Suprapubic skin (tissue), 4 donors: Measurements from ENCODE around the gene ATXN8OS. TPM values are rescaled to one million over a fixed set of nuclear protein-coding genes. Genes with fewer than 3 reads are reported as not detected.

Experiments used
- DNase-seq, 2 donors: peaks; one replicate each; pipeline ENCODE4 v3.0.0-alpha.2; 2019; ENCODE audit warnings: low spot score in 2 of 2
- H3K27ac ChIP-seq: fragments of 200-600 bp; sonication (generic); one replicate; pipeline ENCODE4 v1.5.1; 2019
- H3K27me3 ChIP-seq: fragments of 200-600 bp; sonication (generic); one replicate; pipeline ENCODE4 v1.5.1; 2019
- H3K36me3 ChIP-seq: fragments of 200-600 bp; sonication (generic); one replicate; pipeline ENCODE4 v1.5.1; 2019
- H3K4me1 ChIP-seq: fragments of 200-600 bp; sonication (generic); one replicate; pipeline ENCODE4 v1.5.1; 2019
- H3K4me3 ChIP-seq: fragments of 200-600 bp; sonication (generic); one replicate; pipeline ENCODE4 v1.5.1; 2019; ENCODE audit warnings: mild to moderate bottlenecking
- H3K9me3 ChIP-seq: fragments of 200-600 bp; sonication (generic); one replicate; pipeline ENCODE4 v1.5.1; 2019
- CTCF ChIP-seq, 2 donors: fragments of 200-600 bp in 1 of 2; fragments of 450-650 bp in 1 of 2; sonication (generic) in 1 of 2; IDR thresholded peaks; one replicate each; pipeline ENCODE4 v1.5.1; 2016 to 2019; ENCODE audit warnings: antibody characterized with exemption in 2 of 2, mild to moderate bottlenecking in 1 of 2, moderate library complexity in 1 of 2
- EP300 ChIP-seq: sonication (generic); formaldehyde crosslinking; IDR thresholded peaks from one replicate; pipeline ENCODE4 v1.6.1; 2017; ENCODE audit warnings: antibody characterized with exemption
- POLR2A ChIP-seq, 2 donors: fragments of 450-650 bp; IDR thresholded peaks; one replicate each; pipeline ENCODE4 v1.6.1; 2017; ENCODE audit warnings: antibody characterized with exemption in 2 of 2, mild to moderate bottlenecking in 2 of 2, moderate library complexity in 2 of 2
- POLR2AphosphoS5 ChIP-seq, 3 donors: sonication (generic); formaldehyde crosslinking; IDR thresholded peaks; one replicate each; pipeline ENCODE4 v1.6.1; 2017; ENCODE audit warnings: antibody characterized with exemption in 3 of 3
- whole genome bisulfite sequencing: methylation state at CpG from one replicate; pipeline ENCODE4 v1.1.5; 2018; 5-methylcytosine and 5-hydroxymethylcytosine counted together
- total RNA-seq, 4 donors: library from RNA; depleted of rRNA; stranded (reverse); fragments of >200 nt; gene quantifications; one replicate each; pipeline ENCODE4 v1.1.0, GENCODE V29; 2016

Gene ATXN8OS
- total RNA-seq, 4 donors from 2014 or later: not detected

DNA sequence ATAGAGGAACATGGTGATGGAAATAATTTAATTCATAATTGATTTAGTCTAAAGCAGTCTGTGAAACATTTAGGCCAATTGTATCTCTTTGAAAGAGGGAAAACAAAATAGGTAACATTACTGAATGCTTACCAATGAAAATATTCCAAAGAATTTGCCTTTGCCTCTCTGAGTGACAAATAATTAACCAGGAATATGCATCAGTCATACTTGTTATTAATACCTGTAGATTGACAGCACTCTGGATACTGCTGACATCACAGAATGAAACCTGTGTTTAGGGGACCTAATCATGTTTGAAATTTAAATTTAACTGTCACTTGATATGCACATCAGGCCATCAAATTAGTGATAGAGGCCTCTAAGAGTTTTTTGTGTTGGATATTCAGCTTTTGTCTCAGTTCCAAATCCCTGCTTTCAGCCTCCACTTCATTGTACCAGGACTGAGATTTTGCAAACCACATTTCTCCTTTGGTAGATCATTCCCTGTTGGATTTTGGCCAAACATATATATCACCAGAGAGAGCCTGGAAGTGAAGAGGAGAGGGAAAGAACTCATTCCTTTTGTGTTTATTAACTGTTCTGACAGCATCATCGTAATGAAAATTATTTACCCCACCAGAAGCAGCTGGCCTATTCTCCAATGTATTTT lies 65.4 kb downstream of the ATXN8OS start:
- H3K4me1 ChIP-seq: no peaks in the 10 kb centered on the region
- WGBS: 65% methylated on average over 1 of the region's 1 CpG
- no peak overlapping the region for H3K27ac ChIP-seq
- H3K27me3 ChIP-seq: no peaks in the 10 kb centered on the region
- H3K9me3 ChIP-seq: no peaks in the 10 kb centered on the region
- TF ChIP-seq CTCF (IDR thresholded peaks at IDR 0.05): no peak
- TF ChIP-seq POLR2AphosphoS5 (IDR thresholded peaks at IDR 0.05): no peak
- no peak for TF ChIP-seq POLR2A (IDR thresholded peaks at IDR 0.05)
- TF ChIP-seq EP300: no peak
- no peak overlapping the region for H3K4me3 ChIP-seq
- H3K36me3 ChIP-seq: no peaks in the 10 kb centered on the region
- no peak for DNase-seq

GRCh38 chr13:70173598-70173959 lies 66.0 kb downstream of the ATXN8OS start:
- Histone ChIP-seq H3K4me3 (no peak overlapping the region), H3K9me3 (no peaks in the 10 kb centered on the region), H3K27ac (no peak overlapping the region), H3K36me3 (no peaks in the 10 kb centered on the region), H3K4me1 (no peaks in the 10 kb centered on the region), H3K27me3 (no peaks in the 10 kb centered on the region)
- no peak for TF ChIP-seq POLR2A (IDR thresholded peaks at IDR 0.05)
- no peak for TF ChIP-seq POLR2AphosphoS5 (IDR thresholded peaks at IDR 0.05)
- no peak for TF ChIP-seq EP300
- TF ChIP-seq CTCF (IDR thresholded peaks at IDR 0.05): no peak
- 31% methylated on average over 1 of the region's 1 CpG for WGBS
- no peak for DNase-seq

DNA sequence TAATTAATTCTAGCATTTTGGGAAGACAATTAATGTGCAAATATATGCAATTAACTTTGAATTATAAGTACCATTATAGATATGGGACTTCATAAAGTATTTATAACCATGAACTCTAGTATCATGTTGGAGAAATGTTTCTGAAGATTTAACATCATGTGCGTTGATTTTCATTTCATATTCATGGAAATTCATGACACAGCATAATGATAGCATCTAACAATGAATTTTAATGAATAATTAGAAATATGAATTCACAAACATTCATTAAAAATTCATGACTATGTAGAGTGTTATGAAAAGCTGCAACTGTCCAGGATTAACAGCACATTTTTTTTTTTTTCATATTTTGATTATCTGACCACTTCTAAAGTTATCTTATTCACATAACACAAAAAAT lies 70.7 kb downstream of the ATXN8OS start:
- H3K36me3 ChIP-seq: no peaks in the 10 kb centered on the region
- 90% methylated on average over 1 of the region's 1 CpG for WGBS
- H3K4me3 ChIP-seq: no peak overlapping the region
- no peaks in the 10 kb centered on the region for H3K9me3 ChIP-seq
- H3K27me3 ChIP-seq: no peaks in the 10 kb centered on the region
- no peaks in the 10 kb centered on the region for H3K4me1 ChIP-seq
- no peak for DNase-seq
- H3K27ac ChIP-seq: no peak overlapping the region
- TF ChIP-seq EP300 (no peak), POLR2A (IDR thresholded peaks at IDR 0.05) (no peak), POLR2AphosphoS5 (IDR thresholded peaks at IDR 0.05) (no peak), CTCF (IDR thresholded peaks at IDR 0.05) (no peak)

Other genes starting within 250 kb of the ATXN8OS start
- not detected for gene KLHL1, start 626 bp downstream of the ATXN8OS start, total RNA-seq